ENCODE results near the gene NACC1.

NACC1 gene

DNA sequence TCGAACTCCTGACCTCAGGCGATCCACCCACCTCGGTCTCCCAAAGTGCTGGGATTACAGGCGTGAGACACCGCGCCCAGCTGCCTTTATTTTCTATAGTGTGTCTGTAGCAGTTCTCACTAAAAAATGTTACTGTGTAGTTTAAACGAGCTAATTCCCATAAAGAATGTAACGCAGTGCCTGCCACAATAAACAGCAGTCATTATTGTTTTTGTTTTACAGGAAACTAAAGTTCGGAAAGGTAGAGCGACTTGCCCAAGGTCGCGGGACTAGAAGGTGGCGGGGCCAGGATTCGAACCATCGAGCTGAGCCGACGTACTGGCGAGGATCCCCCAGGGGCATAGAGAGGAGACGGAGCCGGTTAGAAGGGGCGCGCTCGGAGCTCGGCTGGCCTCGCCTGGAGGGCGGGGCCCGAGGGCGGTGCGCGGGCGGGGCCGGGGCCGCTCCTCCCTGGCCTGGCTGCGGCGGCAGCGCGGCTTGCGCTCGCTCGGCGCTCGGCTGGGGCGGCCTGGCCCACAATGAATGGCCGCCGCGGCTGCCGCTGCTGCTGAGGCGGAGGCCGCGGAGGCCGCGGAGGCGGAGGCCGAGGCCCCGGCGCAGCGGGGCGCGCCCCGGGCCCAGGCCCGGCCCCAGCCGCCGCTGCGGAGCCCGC lies at the start of gene NACC1 (continued):
- TF ChIP-seq, protein P1, sequence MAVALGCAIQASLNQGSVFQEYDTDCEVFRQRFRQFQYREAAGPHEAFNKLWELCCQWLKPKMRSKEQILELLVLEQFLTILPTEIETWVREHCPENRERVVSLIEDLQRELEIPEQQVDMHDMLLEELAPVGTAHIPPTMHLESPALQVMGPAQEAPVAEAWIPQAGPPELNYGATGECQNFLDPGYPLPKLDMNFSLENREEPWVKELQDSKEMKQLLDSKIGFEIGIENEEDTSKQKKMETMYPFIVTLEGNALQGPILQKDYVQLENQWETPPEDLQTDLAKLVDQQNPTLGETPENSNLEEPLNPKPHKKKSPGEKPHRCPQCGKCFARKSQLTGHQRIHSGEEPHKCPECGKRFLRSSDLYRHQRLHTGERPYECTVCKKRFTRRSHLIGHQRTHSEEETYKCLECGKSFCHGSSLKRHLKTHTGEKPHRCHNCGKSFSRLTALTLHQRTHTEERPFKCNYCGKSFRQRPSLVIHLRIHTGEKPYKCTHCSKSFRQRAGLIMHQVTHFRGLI (tag by site-specific recombination; IDR thresholded peaks at IDR 0.05), result 0 out of 2 replicates have a peak, but pooled peaks have one; percentile 37
- TF ChIP-seq, protein P2, sequence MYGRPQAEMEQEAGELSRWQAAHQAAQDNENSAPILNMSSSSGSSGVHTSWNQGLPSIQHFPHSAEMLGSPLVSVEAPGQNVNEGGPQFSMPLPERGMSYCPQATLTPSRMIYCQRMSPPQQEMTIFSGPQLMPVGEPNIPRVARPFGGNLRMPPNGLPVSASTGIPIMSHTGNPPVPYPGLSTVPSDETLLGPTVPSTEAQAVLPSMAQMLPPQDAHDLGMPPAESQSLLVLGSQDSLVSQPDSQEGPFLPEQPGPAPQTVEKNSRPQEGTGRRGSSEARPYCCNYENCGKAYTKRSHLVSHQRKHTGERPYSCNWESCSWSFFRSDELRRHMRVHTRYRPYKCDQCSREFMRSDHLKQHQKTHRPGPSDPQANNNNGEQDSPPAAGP (tag by site-specific recombination; IDR thresholded peaks at IDR 0.05), result peak; percentile 68; the same call in 1 of the 2 replicates
- TF ChIP-seq, protein P3, sequence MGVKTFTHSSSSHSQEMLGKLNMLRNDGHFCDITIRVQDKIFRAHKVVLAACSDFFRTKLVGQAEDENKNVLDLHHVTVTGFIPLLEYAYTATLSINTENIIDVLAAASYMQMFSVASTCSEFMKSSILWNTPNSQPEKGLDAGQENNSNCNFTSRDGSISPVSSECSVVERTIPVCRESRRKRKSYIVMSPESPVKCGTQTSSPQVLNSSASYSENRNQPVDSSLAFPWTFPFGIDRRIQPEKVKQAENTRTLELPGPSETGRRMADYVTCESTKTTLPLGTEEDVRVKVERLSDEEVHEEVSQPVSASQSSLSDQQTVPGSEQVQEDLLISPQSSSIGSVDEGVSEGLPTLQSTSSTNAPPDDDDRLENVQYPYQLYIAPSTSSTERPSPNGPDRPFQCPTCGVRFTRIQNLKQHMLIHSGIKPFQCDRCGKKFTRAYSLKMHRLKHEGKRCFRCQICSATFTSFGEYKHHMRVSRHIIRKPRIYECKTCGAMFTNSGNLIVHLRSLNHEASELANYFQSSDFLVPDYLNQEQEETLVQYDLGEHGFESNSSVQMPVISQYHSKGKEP (tag by site-specific recombination; IDR thresholded peaks at IDR 0.05), result 0 out of 2 replicates have a peak, but pooled peaks have one; percentile 24
- peak; percentile 75; the same call in 1 of the 2 replicates for TF ChIP-seq MZF1 (tag by site-specific recombination; IDR thresholded peaks at IDR 0.05; ENCODE audit: borderline replicate concordance)
- TF ChIP-seq ZNF366 (tag by site-specific recombination; conservative IDR thresholded peaks at IDR 0.05), result no peak
- TF ChIP-seq ZBTB1 (tag by site-specific recombination; IDR thresholded peaks at IDR 0.05), result 0 out of 2 replicates have a peak, but pooled peaks have one; percentile 14
- peak; percentile 39; the same call in 1 of the 2 replicates for TF ChIP-seq ZNF324 (tag by site-specific recombination; IDR thresholded peaks at IDR 0.05)
- TF ChIP-seq BCL11B (tag by site-specific recombination; IDR thresholded peaks at IDR 0.05; ENCODE audit: low read depth), result no peak
- TF ChIP-seq KLF1 (tag by site-specific recombination; IDR thresholded peaks at IDR 0.05), result peak; percentile 68
- TF ChIP-seq, protein P4, sequence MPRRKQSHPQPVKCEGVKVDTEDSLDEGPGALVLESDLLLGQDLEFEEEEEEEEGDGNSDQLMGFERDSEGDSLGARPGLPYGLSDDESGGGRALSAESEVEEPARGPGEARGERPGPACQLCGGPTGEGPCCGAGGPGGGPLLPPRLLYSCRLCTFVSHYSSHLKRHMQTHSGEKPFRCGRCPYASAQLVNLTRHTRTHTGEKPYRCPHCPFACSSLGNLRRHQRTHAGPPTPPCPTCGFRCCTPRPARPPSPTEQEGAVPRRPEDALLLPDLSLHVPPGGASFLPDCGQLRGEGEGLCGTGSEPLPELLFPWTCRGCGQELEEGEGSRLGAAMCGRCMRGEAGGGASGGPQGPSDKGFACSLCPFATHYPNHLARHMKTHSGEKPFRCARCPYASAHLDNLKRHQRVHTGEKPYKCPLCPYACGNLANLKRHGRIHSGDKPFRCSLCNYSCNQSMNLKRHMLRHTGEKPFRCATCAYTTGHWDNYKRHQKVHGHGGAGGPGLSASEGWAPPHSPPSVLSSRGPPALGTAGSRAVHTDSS (tag by site-specific recombination; IDR thresholded peaks at IDR 0.05), result 0 out of 2 replicates have a peak, but pooled peaks have one; percentile 18
- no peak for TF ChIP-seq GFI1B (tag by site-specific recombination; IDR thresholded peaks at IDR 0.05)
- TF ChIP-seq, protein P5, sequence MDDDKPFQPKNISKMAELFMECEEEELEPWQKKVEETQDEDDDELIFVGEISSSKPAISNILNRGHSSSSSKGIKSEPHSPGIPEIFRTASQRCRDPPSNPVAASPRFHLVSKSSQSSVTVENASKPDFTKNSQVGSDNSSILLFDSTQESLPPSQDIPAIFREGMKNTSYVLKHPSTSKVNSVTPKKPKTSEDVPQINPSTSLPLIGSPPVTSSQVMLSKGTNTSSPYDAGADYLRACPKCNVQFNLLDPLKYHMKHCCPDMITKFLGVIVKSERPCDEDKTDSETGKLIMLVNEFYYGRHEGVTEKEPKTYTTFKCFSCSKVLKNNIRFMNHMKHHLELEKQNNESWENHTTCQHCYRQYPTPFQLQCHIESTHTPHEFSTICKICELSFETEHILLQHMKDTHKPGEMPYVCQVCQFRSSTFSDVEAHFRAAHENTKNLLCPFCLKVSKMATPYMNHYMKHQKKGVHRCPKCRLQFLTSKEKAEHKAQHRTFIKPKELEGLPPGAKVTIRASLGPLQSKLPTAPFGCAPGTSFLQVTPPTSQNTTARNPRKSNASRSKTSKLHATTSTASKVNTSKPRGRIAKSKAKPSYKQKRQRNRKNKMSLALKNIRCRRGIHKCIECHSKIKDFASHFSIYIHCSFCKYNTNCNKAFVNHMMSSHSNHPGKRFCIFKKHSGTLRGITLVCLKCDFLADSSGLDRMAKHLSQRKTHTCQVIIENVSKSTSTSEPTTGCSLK (tag by site-specific recombination; IDR thresholded peaks at IDR 0.05), result no peak
- TF ChIP-seq, protein P6, sequence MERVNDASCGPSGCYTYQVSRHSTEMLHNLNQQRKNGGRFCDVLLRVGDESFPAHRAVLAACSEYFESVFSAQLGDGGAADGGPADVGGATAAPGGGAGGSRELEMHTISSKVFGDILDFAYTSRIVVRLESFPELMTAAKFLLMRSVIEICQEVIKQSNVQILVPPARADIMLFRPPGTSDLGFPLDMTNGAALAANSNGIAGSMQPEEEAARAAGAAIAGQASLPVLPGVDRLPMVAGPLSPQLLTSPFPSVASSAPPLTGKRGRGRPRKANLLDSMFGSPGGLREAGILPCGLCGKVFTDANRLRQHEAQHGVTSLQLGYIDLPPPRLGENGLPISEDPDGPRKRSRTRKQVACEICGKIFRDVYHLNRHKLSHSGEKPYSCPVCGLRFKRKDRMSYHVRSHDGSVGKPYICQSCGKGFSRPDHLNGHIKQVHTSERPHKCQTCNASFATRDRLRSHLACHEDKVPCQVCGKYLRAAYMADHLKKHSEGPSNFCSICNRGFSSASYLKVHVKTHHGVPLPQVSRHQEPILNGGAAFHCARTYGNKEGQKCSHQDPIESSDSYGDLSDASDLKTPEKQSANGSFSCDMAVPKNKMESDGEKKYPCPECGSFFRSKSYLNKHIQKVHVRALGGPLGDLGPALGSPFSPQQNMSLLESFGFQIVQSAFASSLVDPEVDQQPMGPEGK (tag by site-specific recombination; IDR thresholded peaks at IDR 0.05), result peak; percentile 20; the same call in 1 of the 2 replicates
- TF ChIP-seq, protein P7, sequence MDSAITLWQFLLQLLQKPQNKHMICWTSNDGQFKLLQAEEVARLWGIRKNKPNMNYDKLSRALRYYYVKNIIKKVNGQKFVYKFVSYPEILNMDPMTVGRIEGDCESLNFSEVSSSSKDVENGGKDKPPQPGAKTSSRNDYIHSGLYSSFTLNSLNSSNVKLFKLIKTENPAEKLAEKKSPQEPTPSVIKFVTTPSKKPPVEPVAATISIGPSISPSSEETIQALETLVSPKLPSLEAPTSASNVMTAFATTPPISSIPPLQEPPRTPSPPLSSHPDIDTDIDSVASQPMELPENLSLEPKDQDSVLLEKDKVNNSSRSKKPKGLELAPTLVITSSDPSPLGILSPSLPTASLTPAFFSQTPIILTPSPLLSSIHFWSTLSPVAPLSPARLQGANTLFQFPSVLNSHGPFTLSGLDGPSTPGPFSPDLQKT (IDR thresholded peaks at IDR 0.05; ENCODE audit: borderline replicate concordance, low read depth, low read length), result no peak
- TF ChIP-seq ZNF184 (tag by site-specific recombination; IDR thresholded peaks at IDR 0.05), result peak; percentile 88
- TF ChIP-seq ZBTB17 (tag by site-specific recombination; IDR thresholded peaks at IDR 0.05), result peak; percentile 73
- peak; percentile 97 for TF ChIP-seq KLF10 (tag by site-specific recombination; IDR thresholded peaks at IDR 0.05)
- no peak for TF ChIP-seq ZNF549 (tag by site-specific recombination; IDR thresholded peaks at IDR 0.05)
- TF ChIP-seq KLF7 (tag by site-specific recombination; IDR thresholded peaks at IDR 0.05; ENCODE audit: borderline replicate concordance), result 0 out of 2 replicates have a peak, but pooled peaks have one; percentile 30
- TF ChIP-seq KLF8 (tag by site-specific recombination; IDR thresholded peaks at IDR 0.05), result peak; percentile 91
- TF ChIP-seq, protein P8, sequence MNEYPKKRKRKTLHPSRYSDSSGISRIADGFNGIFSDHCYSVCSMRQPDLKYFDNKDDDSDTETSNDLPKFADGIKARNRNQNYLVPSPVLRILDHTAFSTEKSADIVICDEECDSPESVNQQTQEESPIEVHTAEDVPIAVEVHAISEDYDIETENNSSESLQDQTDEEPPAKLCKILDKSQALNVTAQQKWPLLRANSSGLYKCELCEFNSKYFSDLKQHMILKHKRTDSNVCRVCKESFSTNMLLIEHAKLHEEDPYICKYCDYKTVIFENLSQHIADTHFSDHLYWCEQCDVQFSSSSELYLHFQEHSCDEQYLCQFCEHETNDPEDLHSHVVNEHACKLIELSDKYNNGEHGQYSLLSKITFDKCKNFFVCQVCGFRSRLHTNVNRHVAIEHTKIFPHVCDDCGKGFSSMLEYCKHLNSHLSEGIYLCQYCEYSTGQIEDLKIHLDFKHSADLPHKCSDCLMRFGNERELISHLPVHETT (tag by site-specific recombination; IDR thresholded peaks at IDR 0.05), result peak; percentile 33; the same call in 1 of the 2 replicates
